ENCODE data around the gene F8A2.
"Not testable (repeated sequence)": the region's sequence is repeated elsewhere in the genome, so short reads cannot be mapped to it uniquely, and the experiment has no call there.

Gene F8A2
- long read RNA-seq, donor 1, partial matches to known transcripts, result 0 of 3 reads
- long read RNA-seq, donor 1, other reads (novel, unspliced or antisense), result 0 of 3 reads
- long read RNA-seq, donor 2, partial matches to known transcripts, result 0 of 3 reads
- long read RNA-seq, donor 2, other reads (novel, unspliced or antisense), result 0 of 3 reads
- long read RNA-seq, donor 3, partial matches to known transcripts, result 0 of 3 reads
- long read RNA-seq, donor 3, other reads (novel, unspliced or antisense), result 0 of 3 reads
- long read RNA-seq, donor 4, transcript F8A2-201 (1 exons, 1,116 nt), result major isoform, 7 of 7 reads
- long read RNA-seq, donor 4, partial matches to known transcripts, result 0 of 7 reads
- long read RNA-seq, donor 4, other reads (novel, unspliced or antisense), result 0 of 7 reads
- long read RNA-seq, donor 5, transcript F8A2-201 (1 exons, 1,116 nt), result major isoform, 6 of 6 reads
- long read RNA-seq, donor 5, partial matches to known transcripts, result 0 of 6 reads
- long read RNA-seq, donor 5, other reads (novel, unspliced or antisense), result 0 of 6 reads
- long read RNA-seq, donor 6, partial matches to known transcripts, result 0 of 4 reads
- long read RNA-seq, donor 6, other reads (novel, unspliced or antisense), result 0 of 4 reads
- long read RNA-seq, donor 7, result 0 reads
- long read RNA-seq, donor 8, transcript F8A2-201 (1 exons, 1,116 nt), result major isoform, 7 of 7 reads
- long read RNA-seq, donor 8, partial matches to known transcripts, result 0 of 7 reads
- long read RNA-seq, donor 8, other reads (novel, unspliced or antisense), result 0 of 7 reads

GRCh38 chrX:155381843-155382528 is at the start of gene F8A2:
F8A2 (plus strand) TSS chrX:155382095; CDS start chrX:155382115, 20 bp downstream.
- DNase-seq, result not testable (repeated sequence)

GRCh38 chrX:155333544-155334100 is 48.3 kb upstream of the F8A2 start:
- DNase-seq, result no peak

- no peak for DNase-seq
Observed at GRCh38 chrX:155334486-155335336, 47.2 kb upstream of the F8A2 start, which contains the start of gene CLIC2. CLIC2 (minus strand) TSS chrX:155334614; CDS start chrX:155334427, 187 bp downstream.

GRCh38 chrX:155335337-155335712 is 46.6 kb upstream of the F8A2 start:
- DNase-seq, result not testable (repeated sequence)

- not testable (repeated sequence) for DNase-seq
Observed at GRCh38 chrX:155345689-155346088, 36.2 kb upstream of the F8A2 start.

- DNase-seq, result not testable (repeated sequence)
Observed at GRCh38 chrX:155349448-155349847, 32.4 kb upstream of the F8A2 start.

- not testable (repeated sequence) for DNase-seq
Observed at GRCh38 chrX:155363712-155364111, 18.2 kb upstream of the F8A2 start.

- DNase-seq, result not testable (repeated sequence)
Observed at GRCh38 chrX:155373777-155374458, 8.0 kb upstream of the F8A2 start.

GRCh38 chrX:155379802-155380201 is 2.1 kb upstream of the F8A2 start:
- not testable (repeated sequence) for DNase-seq

- DNase-seq, result not testable (repeated sequence)
Observed at GRCh38 chrX:155382529-155382967, 653 bp downstream of the F8A2 start.

- DNase-seq, result no peak
Observed at GRCh38 chrX:155389634-155390033, 7.7 kb downstream of the F8A2 start.

- DNase-seq, result not testable (repeated sequence)
Observed at GRCh38 chrX:155394747-155395276, 12.9 kb downstream of the F8A2 start.

- no peak for DNase-seq
Observed at GRCh38 chrX:155406429-155406828, 24.5 kb downstream of the F8A2 start.

GRCh38 chrX:155417769-155418168 is 35.9 kb downstream of the F8A2 start:
- no peak for DNase-seq
